Medulla oblongata (tissue), 1 donor: Measurements from ENCODE around the gene ADAMTSL2.

Experiments used
- DNase-seq: peaks from one replicate; pipeline ENCODE4 v3.0.0-alpha.2; 2015; ENCODE audit errors: extremely low spot score

ADAMTSL2 gene

DNA sequence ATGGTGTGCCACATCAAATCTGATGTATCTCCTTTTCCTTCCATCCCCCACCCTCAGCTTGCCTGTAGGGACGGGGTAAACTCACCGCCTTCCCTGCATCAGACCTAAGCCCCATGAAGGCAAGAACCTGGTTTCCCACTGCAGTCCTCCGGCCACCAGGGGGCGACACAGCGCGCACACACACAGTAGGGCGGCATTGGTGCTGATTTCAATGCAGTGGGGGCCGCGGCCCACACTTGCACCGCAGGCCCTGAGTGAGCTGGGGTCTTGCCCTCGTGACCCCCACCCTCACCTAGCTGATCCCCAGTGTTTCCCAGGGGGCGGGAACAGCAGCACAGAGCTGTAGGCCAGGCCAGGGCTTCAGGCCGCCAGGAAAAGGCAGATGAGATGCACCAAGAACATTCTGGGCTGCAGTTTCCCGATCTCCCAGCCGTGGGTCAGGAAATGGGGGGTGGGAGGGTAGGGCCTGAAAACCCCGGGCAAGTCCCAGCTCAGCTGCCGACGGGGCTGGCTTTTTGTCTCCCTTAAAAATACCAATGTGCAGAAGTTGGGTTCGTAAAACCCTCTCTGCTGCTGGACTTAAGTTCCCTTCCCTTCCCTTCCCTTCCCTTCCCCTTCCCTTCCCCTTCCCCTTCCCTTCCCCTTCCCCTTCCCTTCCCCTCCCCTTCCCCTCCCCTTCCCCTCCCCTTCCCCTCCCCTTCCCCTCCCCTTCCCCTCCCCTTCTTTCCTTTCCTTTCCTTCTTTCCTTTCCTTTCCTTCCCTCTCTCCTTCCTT lies 55.1 kb downstream of the ADAMTSL2 start:
- DNase-seq, result no peak

DNA sequence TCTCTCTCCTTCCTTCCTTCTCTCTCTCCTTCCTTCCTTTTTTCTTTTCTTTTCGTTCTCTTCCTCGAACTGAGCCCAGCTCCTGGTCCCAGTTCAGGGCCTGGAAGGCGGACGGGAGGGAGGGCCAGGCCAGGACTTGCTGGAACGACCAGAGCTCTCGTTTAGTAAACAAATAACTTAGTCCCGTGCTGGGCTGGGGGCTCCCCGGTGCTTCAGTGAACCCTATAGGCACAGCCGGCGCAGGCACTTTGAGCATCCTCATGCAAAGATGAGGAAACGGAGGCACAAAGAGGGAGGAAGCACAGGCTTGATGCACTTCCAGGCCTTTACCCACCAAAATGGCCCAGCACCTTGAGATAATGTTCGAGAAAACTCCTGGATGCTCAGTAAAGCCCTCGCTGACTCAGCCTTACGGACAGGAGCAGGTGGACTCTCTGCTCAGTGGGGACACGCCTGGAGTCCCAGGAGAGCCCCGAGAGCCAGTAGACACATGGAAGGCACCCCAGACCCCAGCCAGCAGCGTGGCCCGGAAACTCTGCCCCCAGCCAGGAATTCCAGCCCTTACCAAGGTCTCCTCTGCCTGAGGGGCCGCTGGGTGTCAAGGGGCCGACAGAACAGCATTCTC lies 55.8 kb downstream of the ADAMTSL2 start:
- DNase-seq, result no peak

DNA sequence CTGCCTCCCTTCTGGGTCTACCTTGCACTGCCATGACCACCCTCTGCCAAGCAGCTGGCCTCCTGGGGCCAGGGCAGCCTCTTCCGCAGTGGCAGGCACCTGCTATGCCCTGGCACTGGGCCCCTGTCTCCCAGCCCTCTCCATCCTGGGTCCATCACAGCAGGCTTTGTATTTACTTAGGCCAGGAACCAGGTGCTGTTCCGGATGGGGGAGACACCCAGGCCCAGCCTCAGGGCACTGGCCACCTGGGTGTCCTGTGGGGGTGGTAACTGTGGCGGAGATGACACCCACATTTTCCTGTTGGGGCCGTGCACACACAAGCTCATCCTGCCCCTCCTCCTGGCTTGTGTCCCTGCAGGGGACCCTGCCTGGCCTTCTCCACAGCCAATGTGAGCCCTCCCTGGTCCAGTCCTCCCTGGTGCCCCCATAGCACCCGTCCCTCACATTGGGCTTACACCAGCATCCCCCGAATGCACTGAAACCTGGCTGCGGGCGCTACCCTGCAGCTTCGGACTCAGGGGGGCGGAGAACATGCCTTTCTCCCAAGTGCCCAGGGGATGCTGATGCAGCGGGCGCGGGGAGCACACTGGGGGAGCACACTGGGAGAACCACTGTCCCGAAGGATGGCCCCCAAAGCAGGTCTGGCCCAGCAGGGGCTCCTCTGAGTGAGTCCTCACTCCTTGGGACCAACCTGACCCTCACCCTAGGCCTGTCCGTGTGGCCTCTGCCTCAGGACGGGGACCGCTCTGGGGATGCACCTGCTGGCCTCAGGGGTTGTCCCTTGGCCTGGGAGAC lies 56.8 kb downstream of the ADAMTSL2 start:
- no peak for DNase-seq

DNA sequence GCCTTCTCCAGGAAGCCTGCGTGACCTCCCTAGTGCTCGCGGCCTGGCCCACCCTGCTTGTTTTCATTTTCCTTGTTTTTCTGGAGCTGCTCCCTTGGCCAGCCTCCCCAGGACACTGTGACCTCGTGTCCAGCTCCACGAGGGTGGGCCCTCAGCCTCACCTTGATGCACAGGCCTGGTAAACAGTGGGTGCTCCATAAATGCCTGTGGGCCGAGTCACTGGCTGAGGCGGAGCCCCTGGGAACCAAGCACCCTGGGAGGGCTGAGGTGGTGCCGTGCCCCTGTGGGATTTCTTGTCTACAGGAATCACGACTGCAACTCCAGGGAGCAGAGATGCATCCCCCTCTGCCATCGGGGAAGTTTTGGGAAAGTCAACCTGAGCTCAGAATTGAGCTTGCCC lies 57.5 kb downstream of the ADAMTSL2 start:
- no peak for DNase-seq

DNA sequence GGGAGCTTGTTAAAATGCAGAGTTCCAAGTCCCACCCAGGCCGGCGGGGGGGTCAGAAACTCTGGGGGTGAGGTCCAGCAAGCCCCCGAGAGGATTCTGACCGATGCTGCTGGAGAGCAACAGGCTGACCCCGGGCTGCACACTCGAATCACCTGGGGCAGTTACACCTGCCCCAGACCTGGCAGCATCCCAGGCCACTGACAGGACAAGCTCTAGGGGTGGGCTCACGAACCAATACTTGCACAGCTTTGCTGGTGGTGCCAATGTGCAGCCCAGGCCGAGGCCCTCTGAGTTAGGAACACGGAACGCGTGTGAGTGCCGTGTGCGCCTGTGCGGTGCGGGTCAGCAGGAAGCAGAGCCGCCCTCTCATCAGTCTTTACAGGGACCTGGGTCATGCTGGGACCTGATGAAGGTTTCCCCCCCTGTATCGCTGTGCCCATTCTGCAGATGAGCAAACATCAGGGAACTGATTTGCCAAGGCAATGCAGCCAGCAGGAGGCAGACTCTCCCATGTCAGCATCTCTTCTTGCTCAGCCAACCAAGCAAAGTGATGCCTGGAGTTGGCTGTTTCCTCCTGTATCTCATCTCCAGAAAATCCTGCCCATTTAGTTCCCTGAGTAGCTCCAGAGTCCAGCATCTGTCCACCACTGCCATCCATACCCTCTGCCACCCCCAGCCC lies 58.4 kb downstream of the ADAMTSL2 start:
- DNase-seq, result no peak

DNA sequence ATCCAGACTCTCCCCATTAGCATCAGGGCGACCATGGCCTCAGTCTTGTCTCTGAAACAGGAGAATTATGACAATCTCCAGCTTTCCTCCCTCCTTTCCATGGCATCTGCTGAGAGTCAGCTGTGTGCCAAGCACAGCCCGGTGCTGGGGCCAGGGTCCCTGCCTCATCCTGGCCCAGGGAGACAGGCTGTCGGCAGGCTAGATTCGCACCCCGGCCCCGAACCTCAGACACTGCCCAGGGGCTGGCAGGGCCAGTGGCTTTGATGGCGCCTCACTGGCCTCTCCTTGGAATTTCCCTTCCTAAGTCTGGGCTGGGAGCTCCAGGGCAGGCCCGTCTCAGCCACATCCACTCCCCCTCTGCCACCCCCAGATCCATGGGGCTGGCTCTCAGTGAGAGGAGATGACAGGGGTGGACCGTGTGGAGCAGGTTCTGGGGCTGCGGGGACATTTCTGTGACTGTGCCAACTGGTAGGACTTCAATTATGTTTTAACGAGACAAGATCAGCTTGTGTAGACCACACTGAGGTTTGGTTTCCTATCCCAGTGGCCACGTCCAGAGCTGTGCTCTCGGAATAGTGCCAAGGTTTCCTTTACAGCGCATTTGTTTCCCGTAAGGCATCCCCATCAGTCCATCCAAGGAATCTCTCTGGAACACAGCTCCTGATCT lies 59.2 kb downstream of the ADAMTSL2 start:
- DNase-seq, result no peak

DNA sequence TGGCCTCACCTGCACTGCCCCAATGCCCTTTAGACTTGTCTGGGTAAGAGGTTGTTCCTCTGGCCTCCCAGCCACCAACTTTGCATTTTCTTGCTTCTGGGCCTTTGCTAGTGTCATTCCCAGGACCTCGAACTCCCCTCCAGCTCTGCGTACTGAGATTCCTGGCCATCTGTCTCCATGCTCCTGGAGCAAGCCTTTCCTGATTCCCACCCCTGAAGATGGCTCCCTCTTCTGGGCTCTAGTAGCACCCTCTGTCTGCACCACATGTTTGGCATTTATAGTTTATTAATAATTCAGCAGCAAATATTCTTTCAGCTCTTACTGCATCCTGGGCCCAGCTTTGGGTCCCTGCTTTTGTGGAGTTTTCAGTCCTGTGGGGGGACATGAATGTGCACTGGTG lies 59.8 kb downstream of the ADAMTSL2 start:
- no peak for DNase-seq

DNA sequence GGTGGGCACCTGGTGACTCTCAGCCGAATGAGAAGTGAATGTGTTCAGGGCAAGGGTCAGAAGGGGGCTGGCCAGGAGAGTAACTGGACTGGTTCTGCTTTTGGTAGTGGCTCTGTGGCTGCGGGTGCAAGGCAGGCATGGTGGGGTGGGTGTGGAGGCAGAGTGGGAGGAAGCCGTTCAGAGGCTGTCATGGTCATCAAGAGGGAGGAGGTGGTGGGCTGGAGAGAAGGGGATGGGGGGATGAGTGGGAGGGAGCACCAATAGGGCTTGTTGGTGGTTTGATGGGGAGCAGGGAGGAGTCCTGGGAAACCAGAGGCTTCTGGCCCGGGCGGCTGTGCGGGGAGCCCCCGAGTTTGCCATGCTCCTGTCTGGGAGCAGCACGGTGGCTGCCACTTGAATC lies 61.4 kb downstream of the ADAMTSL2 start:
- DNase-seq, result no peak

DNA sequence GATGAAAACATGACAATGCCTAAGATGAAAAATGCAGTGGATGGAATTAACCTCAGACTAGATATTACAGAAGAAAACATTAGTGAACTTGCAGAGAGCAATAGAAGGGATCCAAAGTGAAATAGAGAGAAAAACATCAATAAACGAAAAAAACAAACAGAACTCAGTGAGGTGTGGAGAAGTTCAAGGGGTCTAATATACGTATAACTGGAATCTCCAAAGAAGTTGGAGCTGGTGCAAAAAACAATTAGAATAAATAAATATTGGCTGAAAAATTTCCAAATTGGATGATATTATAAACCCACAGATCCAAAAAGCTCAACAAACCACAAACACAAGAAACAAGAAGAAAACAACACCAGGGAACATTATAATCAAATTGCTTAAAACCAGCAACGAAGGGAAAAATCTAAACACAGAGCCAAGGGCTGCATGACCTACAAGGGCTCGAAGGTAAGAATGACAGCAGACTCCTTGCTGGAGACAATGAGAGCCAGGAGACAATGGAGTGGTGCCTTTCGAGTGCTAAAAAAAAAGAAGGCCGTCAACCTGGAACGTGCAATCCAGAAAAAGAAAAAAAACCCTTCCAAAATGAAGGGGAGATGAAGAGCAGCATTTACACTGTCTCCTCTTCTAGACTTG lies 62.9 kb downstream of the ADAMTSL2 start:
- DNase-seq, result no peak

DNA sequence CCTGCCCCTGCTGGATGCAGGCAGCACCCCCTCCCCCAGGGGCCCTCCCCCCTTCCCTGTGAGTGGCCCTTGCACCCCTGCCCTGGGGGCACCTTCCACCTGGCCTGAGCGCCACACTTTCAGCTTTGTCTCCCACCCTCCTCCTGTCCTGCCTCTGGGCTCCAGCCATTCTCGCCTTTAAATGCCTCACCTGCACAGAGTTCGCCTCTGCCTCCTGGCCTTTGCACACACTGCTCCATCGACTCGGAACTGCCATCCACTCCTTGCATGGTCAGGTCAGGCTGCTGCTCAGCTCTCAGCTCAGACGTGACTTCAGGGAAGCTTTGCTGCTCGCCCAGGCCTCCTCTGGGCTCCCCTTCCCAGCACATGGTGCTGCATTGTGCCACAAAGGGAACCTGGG lies 64.5 kb downstream of the ADAMTSL2 start:
- DNase-seq, result no peak

DNA sequence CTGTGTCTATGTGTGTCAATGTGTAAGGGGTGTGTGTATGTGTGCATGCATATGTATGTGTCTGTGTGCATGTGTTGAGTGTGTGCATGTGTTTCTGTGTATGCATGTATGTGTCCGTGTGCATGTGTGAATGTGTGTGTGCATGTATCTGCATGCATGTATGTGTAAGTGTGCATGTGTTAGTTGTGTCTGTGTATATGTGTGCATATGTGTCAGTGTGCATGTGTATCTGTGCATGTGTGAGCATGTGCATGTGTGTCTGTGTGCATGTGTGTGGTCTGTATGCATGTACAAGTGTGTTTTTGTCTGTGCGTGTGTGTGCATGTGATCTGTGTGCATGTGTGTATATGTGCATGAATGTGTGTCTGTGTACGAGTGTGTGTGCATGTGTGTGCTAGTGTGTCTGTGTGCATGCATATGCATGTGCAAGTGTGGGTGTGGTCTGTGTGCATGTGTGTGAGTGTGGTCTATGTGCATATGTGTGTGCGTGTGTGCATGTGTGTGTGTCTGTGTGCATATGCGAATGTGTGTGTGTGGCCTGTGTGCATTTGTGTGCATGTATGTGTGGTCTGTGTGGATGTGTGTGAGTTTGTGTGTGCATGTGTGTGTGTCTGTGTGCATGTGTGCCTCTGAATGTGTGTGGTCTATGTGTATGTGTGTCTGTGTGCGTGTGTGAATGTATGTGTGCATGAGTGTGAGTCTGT lies 65.1 kb downstream of the ADAMTSL2 start:
- DNase-seq, result no peak

DNA sequence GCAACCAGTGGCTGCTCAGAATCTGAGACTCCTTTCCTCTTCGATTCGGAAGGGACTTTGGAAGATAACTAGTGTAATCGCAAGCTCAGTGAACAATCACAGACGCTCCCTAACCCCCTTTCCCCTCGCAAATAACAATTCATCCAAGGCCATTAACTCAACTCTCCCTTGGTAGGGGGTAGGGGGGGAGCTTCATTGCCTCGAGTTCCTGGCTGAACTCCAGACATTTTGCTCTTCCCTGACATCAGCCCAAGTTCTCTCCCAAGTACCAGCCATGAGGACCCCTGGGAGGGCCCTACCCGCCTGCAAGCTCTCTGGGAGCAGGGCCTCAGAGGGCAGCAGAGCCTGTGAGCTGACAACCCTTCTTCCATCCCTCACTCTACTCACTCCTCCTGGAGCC lies 66.2 kb downstream of the ADAMTSL2 start:
- no peak for DNase-seq

DNA sequence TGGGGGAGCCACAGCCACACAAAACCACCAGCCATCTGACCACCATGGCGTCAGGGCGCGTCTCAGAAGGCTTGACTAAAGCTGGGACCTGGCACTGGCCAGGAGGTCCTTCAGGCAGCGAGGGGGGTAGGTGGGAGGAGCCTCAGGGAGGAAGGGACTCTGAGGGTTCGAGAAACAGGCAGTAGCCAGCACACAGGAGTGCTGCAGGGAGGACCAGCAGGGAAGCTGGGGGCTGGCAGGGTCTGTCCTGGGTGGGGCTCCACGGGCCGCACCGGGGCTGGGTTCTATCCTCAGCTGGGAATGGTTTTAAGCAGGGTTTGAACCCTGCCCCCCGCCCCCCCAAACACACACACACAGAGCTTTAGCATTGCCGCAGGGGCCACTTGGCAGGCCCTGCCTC lies 67.2 kb downstream of the ADAMTSL2 start:
- no peak for DNase-seq

DNA sequence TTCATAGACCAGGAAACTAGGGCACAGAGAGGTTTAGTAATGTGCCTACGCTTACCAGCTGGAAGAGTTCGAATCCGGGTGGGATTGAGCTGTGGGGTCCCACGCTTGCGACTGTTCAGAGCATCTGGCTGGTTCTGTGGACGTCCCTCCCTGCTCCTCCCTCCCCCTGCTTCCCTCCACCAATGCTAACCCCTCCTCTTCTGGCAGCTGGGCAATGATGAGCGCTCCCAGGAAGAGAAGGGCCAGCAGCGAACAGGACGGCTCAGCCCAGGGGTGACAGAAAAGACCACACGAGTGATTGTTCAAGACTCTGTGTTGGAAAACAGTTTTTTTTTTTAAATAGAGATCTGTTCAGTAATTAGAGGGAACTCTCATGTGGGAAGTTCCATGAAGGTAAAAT lies 67.8 kb downstream of the ADAMTSL2 start:
- no peak for DNase-seq

DNA sequence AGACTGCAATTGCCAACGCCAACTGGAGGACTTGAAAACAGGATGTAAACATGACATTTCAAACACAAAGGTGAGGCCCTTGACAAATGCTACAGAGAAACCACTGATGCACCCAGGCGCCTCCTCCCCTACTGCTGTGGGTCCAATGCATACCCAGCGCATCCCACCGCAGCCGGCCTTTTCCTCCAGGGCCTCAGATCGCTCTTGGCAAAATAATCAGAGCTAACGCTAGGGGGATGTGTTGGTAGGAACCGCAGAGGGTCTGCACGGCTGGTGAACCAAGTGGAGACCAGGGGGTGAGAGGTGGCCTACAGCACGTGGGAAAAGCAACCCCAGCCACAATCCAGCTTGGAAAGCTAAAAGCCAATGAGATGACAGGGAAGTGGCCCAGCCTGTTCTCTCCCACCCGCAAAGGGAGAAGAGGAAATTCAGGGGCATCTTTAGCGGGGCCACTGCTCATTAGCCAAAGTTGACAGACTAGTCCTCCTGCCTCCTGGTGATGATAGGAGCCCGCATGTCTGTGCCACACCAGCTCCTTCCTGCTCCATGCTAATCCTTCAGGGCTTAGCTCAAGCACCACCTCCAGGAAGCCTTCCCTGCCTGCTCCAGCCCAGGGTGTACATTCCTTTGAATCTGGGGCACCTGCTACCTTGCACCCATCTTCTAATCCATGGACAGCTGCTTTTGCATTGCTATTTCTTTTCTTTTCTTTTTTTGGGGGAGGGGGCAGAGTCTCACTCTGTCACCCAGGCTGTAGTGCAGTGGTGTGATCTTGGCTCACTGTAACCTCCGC lies 68.8 kb downstream of the ADAMTSL2 start:
- DNase-seq, result no peak

DNA sequence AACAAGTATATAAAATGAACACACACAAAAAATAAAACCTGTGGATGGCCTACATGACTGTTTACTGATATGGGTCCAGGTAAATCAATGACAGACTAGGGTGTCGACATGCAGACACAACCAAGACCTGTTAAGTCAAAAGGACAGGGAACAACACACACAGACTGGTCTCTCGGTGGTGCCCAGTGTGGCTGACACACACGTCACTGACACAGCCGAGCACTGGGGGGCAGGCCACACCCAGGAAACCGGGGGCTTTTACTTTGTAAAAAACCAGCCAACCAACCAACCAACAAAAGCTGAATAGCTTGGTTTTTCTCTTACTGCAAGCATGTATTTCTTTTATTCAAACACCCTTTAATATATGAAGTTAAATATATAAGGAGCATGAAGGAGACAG lies 69.7 kb downstream of the ADAMTSL2 start:
- DNase-seq, result no peak

DNA sequence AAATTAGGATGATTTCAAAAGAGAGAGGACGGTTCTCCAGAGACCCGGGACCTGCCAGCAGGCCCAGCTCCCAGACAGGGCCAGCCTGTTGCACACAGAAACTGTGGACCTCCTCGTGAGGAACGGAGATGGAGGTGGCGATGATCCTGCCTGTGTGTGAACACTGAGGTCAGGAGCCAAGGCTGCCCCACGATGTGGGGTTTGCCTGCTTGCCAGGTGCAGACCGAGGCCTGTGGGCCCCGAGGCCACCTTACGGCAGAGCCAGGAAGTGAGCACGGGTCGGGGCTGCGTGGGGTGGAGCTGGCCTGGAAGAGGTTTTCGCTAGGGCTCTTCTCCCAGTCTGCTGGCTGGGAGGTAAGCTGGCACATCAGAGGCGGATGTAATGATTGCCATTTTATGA lies 70.4 kb downstream of the ADAMTSL2 start:
- DNase-seq, result no peak

DNA sequence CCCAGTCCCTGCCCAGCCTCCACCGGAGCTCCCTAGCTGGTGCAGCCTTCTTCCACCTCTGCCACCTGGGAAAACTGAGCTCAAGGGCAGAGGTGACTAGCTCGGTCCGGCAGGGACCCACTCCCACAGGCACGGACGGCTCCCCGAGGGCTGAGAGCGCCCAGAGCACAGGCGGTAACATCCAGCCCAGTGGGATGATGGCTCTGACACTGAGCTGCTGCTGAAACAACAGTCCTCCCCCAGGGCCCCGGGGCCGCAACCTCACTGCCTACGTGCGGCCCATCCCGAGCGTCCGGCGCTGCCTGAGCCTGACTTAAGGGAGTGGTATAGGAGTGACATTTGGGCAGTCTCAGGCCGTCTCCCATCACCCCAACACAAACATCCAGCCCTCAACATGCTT lies 70.9 kb downstream of the ADAMTSL2 start:
- no peak for DNase-seq

DNA sequence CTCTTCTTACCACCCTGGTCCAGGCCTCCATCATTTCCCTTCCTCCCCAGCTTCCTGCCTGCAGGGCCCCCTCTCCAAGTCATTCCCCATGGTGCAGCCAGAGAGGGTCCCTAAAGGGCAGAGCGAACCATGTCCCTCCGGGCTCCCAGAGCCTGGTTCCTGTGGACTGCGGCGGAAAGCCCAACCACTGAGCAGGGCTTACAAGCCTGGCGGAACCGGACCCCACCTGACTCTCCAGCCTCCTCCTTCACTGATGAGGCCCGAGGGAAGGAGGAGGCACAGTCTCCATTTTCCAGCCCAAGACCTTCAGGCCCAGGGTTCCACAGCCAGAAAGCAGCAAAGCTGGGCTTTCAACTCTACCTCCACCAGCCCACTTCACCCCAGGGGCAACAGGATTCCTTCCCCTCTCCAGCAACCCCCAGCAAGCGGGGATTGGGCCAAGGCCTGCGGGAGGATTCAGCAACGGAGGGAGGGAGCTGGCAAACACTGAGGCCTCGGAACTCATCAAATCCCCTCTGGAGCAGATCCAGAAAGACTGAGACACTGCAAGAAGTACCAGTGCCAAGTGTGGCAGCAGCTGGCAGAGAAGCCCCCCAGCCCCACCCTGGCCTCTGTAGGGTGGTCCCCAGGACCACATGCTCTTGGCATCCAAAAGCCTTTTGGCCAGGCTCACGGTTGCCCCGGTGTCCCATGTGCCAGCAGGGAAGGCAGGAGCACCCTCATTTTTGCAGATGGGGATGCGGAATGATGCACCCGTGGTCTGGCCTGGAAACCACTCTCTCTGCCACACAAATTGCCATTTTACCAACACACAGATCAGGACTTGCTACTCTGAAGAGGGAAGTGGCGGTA lies 71.6 kb downstream of the ADAMTSL2 start:
- DNase-seq, result no peak
